8988T (cell line): ENCODE results near the gene PLGRKT.
"Not testable (repeated sequence)": the region's sequence is repeated elsewhere in the genome, so short reads cannot be mapped to it uniquely, and the experiment has no call there.

Experiments
- DNase-seq: peaks from one replicate; pipeline ENCODE4 v3.0.0; 2011

Gene PLGRKT

DNA sequence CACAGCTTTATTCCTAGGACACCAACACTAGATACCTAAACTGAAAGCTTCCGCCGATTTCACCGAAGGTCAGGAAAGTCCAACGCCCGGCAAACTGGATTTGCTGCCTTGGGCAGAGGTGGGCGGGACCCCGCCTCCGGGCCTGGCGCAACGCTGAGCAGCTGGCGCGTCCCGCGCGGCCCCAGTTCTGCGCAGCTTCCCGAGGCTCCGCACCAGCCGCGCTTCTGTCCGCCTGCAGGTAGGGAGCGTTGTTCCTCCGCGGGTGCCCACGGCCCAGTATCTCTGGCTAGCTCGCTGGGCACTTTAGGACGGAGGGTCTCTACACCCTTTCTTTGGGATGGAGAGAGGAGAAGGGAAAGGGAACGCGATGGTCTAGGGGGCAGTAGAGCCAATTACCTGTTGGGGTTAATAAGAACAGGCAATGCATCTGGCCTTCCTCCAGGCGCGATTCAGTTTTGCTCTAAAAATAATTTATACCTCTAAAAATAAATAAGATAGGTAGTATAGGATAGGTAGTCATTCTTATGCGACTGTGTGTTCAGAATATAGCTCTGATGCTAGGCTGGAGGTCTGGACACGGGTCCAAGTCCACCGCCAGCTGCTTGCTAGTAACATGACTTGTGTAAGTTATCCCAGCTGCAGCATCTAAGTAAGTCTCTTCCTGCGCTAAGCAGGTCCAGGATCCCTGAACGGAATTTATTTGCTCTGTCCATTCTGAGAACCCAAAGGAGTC, 12.8 kb upstream of the PLGRKT start, which contains the start of gene CD274:
CD274 (plus strand) TSS at position 184 of the 733 bp plus-strand sequence. CDS start 5,572 bp downstream, outside the sequence.
- DNase-seq: peak; percentile 23

GRCh38 chr9:5449521-5450358, 12.0 kb upstream of the PLGRKT start:
- no peak for DNase-seq

- no peak for DNase-seq
Observed at GRCh38 chr9:5448461-5449435, 11.0 kb upstream of the PLGRKT start.

DNA sequence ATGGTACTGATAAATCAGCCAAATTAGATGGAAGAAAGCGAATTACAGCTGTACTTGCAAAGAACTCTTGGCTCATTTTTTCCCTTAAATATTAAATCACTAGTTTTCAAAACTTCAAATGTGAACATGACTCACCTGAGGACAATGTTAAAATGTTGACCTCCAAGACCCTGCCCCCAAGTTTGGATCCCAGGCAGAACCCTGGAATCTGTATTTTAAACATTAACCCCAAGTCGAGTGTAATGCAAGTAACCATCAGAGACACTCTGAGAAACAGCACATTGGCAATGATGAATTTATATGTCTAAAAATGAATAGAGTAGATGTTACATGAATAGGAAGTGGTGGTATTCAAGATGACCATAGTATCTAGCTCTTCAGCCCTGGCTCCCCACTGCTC, 10.3 kb upstream of the PLGRKT start:
- no peak for DNase-seq

- no peak for DNase-seq
Observed at GRCh38 chr9:5447337-5447736, 9.6 kb upstream of the PLGRKT start.

DNA sequence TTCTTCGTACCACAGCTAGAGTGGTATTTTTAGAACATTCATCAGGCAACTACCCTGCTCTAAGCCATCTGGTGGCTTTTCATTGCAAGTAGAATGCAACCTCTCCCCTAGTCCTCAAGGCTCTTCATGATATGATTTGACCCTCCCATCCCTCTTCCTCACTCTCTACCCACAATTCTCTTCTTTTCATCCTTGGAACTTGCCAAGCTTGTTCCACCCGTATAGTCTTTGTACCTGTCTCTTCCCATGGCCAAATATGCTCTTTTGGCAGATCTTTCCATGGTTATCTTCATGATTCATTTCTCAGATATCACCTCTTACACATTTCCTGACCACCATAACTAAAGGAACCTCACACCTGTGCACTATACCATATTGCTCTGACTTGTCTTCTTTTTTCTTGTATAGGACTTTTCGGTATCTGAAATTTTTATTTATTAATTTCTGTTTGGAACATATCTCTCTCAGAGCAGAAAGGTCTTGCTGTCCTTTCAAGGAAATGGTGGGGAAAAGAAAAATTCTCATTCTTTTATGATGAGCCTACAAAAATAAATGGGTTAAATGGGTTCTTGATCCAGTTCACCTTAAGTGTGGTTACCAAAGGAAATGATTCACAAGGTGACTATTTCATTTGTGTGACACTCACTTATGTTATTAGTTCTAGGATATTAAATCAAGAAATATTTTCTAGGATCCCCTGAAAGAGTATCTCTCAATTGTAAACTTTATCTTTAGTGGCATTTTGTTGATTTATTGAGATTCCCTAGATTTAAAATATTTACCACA, 8.9 kb upstream of the PLGRKT start:
- no peak for DNase-seq

DNA sequence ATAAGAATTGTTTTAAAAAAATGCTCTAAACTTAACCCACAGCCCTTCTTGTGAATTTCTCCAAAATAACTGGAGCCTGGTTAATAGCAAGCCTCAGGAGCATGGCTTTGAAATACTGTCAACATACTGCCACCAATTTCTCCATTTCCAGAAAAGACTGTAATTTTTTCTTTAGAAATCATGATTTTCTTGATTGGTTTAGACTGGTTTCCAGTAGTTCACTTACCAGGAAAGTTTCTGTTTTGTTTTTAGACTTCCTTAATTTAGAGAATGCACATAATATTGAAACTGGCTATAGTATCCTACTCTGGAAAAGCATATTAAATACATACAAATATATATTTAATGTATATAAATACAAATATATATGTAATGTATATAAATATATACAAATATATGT, 8.2 kb upstream of the PLGRKT start:
- no peak for DNase-seq

- not testable (repeated sequence) for DNase-seq
Observed at GRCh38 chr9:5445096-5445495, 7.4 kb upstream of the PLGRKT start.

- no peak for DNase-seq
Observed at GRCh38 chr9:5443850-5444249, 6.1 kb upstream of the PLGRKT start.

DNA sequence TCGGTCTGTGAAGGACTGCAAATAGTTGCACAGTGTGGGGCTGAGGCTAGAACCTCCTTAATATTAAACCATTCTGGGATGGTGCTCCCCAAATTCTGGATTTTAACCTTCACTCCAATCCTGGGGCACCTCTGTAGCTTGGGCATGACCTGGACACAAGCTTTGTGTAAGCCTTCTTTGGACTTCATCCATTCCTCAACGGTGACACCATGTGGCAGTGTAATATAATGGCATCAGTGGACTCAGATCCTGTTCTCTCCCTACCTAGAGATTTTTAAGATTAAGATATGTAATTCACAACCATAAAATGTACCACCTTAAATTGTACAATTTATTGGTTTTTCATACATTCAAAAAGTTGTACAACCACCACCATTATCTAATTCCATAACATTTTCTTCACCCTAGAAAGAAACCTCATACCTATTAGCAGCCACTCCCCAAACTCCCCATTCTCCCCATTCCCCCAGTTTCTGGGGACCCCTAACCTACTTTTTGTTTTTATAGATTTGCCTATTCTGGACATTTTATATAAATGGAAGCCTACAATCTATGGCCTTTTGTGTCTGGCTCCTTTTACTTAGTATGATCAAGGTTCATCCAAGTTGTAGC, 4.8 kb upstream of the PLGRKT start:
- no peak for DNase-seq

DNA sequence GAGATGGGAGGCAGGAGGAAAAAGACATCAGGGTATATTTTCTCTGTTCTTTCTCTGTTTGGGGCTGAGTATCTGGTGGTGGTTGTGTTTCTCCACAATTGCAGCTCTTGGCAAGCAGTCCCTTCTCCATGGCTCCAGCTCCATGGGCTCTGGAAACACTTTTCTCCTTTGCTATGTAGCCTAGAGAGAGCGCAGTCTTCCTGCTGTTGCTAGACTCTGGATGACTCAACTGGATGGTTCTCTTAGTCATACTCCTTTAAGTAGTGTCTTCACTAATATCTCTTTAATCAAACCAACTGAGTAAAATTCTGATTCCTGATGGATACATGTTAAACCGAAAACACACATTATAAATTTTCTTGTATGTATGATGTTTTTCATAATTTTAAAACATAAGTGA, 3.3 kb upstream of the PLGRKT start:
- DNase-seq: no peak

GRCh38 chr9:5440426-5440825, 2.7 kb upstream of the PLGRKT start:
- DNase-seq: no peak

DNA sequence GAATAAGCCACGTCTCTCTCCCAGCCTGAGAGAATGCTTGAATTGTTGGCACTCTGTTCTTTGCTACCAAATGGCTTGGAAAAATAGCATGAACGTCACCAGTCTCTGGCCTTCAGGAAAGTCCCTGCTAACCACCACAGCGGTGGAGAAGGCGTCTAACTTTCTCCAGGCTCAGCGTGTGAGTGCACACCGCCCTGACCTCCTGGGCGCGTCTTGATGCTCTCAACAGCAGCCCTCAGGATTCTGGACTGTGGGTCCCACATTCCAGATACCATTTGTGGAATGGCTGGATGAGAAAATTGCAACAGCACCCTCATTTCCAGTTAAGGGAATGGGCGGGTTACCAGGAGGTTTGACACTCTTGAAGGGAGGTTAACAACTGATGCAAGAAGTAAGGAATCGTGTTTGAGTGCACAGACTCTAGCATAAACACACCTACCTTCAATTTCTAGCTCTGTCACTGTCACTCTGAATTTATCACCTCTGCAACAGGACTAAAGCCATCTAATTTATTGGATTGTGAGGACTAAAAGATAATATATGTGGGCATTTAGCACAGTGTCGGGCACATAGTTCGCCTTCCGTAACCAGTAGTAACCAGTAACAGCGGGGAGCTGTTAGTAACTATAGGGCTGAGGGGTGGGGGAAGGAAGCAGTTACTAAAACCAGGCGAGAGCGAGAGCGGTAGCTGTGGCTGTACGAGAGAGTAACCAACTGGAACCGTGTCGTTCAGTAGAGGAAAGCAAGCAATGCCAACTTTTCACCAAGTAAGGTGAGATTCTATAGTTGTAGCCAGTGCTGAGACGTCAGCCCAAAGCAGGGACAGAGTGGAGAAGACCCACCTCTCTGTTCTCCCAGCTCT, 807 bp upstream of the PLGRKT start:
- no peak for DNase-seq

- DNase-seq: no peak
Observed at GRCh38 chr9:5436441-5436840, 1.3 kb downstream of the PLGRKT start.

GRCh38 chr9:5435912-5436311, 1.8 kb downstream of the PLGRKT start:
- no peak for DNase-seq

DNA sequence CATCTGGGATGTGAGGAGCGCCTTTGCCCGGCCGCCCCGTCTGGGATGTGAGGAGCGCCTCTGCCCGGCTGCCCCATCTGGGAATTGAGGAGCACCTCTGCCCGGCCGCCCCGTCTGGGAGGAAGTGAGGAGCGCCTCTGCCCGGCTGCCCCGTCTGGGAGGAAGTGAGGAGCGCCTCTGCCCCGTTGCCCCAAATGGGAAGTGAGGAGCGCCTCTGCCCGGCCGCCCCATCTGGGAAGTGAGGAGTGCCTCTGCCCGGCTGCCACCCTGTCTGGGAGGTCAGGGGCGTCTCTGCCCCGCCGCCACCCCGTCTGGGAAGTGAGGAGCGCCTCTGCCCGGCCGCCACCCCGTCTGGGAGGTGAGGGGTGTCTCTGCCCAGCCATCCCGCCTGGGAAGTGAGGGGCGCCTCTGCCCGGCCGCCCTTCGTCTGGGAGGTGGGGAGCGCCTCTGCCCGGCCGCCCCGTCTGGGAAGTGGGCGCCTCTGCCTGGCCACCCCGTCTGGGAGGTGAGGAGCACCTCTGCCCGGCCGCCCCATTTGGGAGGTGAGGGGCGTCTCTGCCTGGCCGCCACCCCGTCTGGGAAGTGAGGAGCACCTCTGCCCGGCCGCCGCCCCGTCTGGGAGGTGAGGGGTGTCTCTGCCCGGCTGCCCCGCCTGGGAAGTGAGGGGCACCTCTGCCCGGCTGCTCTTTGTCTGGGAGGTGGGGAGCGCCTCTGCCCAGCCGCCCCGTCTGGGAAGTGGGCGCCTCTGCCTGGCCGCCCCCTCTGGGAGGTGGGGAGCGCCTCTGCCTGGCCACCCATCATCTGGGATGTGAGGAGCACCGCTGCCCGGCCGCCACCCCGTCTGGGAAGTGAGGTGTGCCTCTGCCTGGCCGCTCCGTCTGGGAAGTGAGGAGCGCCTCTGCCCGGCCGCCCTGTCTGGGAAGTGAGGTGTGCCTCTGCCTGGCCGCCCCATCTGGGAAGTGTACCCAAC, 3.6 kb downstream of the PLGRKT start:
- DNase-seq: not testable (repeated sequence)

DNA sequence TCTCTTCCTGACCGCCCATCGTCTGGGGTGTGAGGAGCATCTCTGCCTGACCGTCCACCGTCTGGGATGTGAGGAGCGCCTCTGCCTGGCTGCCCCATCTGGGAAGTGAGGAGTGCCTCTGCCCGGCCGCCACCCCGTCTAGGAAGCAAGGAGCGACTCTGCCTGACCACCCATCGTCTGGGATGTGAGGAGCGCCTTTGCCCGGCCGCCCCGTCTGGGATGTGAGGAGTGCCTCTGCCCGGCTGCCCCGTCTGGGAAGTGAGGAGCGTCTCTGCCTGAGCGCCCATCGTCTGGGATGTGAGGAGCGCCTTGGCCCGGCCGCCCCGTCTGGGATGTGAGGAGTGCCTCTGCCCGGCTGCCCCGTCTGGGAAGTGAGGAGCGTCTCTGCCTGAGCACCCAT, 4.4 kb downstream of the PLGRKT start:
- not testable (repeated sequence) for DNase-seq

- DNase-seq: not testable (repeated sequence)
Observed at GRCh38 chr9:5432890-5433289, 4.8 kb downstream of the PLGRKT start.

GRCh38 chr9:5430912-5431311, 6.8 kb downstream of the PLGRKT start:
- DNase-seq: no peak
